ENCODE measurements around the gene EPN3. TPM values are rescaled to one million over a fixed set of nuclear protein-coding genes. Genes with fewer than 3 reads are reported as not detected.

The EPN3 gene
- polyA plus RNA-seq, 1 donor from 2014 or later, result not detected

DNA sequence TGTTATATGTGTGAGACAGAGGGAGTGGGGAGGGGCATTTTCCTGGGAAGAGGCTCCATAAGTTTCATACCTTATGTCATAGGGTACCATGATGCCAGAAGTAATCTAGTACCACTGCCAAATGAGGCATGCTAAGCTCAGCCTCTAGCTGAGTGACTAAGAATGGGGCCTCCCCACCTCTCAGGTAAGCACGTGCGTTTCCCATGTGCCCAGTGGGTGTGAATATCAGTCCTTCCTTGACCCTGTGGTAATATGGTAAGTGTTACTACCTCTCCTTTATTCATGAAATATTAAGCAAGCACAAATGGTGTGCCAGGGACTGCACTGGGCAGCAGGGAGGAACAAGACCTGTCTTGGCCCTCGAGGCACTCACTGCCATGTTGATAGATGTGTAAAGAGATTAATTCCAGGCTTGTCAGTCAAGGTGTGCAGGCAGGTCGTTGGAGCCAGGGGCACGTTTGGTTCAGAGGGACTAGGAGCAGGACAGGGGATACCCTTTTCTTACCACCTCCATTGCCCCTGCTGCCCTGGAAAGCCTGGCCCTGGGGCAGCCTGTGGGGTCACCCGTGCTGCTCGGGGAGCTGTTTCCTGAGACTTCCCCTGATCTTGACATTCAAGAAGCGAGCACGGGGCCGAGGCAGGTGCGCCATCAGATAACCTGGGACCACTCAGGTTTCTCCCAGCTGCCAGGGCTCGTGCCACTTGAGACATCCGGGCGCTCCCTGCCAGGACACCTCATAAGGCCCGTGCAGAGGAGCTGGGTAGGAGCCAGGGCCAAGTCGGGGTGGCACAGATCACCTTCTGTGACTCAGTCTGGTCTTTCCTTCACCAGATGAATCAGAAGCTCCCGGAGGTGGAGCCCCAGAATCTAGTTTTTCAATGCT lies 45.1 kb upstream of the EPN3 start:
- H3K9me3 ChIP-seq (ENCODE audit: low read length), result no peaks in the 10 kb centered on the region
- H3K27ac ChIP-seq (ENCODE audit: low read length), result no peak overlapping the region
- no peak overlapping the region for H3K4me3 ChIP-seq (ENCODE audit: low read length)
- no peak overlapping the region for H3K9ac ChIP-seq (ENCODE audit: low read length)
- no peaks in the 10 kb centered on the region for H3K27me3 ChIP-seq (ENCODE audit: insufficient read depth, low read depth, low read length)
- no peak overlapping the region for H2AFZ ChIP-seq (ENCODE audit: low read depth, low read length)
- no peaks in the 10 kb centered on the region for H4K20me1 ChIP-seq (ENCODE audit: insufficient read depth)
- no peak overlapping the region for H3K4me2 ChIP-seq (ENCODE audit: low read length)
- H3K79me2 ChIP-seq (replicated peaks; ENCODE audit: insufficient read depth, low read length), result no peaks in the 10 kb centered on the region
- TF ChIP-seq RAD21 (conservative IDR thresholded peaks at IDR 0.05), result no peak
- TF ChIP-seq MXI1 (conservative IDR thresholded peaks at IDR 0.05; ENCODE audit: poor library complexity, severe bottlenecking), result no peak
- H3K36me3 ChIP-seq (ENCODE audit: insufficient read depth, low read length), result no peaks in the 10 kb centered on the region
- no peaks in the 10 kb centered on the region for H3K9me2 ChIP-seq (ENCODE audit: insufficient read depth, low read length)
- H3F3A ChIP-seq (ENCODE audit: insufficient read depth, low read length, poor library complexity, severe bottlenecking), result no peaks in the 10 kb centered on the region

DNA sequence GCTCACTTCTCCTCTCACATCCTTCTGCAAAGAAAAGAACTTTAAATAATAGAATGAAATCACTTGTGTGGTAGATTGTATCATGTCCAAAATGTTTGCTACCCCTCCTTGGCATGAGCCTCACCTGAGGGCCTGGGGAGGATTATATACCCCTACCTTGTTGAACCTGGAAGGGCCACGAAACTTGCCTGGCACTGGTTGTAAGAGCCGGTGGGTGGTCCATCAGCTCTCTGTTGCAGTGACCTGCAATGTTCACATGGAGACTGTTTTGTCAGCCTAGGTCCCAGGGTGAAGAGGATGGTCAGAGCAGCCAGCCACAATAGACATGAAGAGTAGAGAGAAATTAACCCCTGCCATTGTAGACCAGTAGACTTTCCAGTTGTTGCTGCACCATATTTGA lies 43.7 kb upstream of the EPN3 start:
- Histone ChIP-seq H3K27me3 (ENCODE audit: insufficient read depth, low read depth, low read length) (no peaks in the 10 kb centered on the region), H3K9me3 (ENCODE audit: low read length) (no peaks in the 10 kb centered on the region), H3K4me3 (ENCODE audit: low read length) (no peak overlapping the region), H4K20me1 (ENCODE audit: insufficient read depth) (no peaks in the 10 kb centered on the region), H3K4me2 (ENCODE audit: low read length) (no peak overlapping the region), H3K9me2 (ENCODE audit: insufficient read depth, low read length) (no peaks in the 10 kb centered on the region), H2AFZ (ENCODE audit: low read depth, low read length) (no peak overlapping the region), H3K79me2 (replicated peaks; ENCODE audit: insufficient read depth, low read length) (no peaks in the 10 kb centered on the region), H3K9ac (ENCODE audit: low read length) (no peak overlapping the region), H3K36me3 (ENCODE audit: insufficient read depth, low read length) (no peaks in the 10 kb centered on the region), H3F3A (ENCODE audit: insufficient read depth, low read length, poor library complexity, severe bottlenecking) (no peaks in the 10 kb centered on the region), H3K27ac (ENCODE audit: low read length) (no peak overlapping the region)
- TF ChIP-seq EP300 (conservative IDR thresholded peaks at IDR 0.05; ENCODE audit: poor library complexity, severe bottlenecking) (no peak), EZH2 (IDR thresholded peaks at IDR 0.05; ENCODE audit: borderline replicate concordance, insufficient read depth, low read length, poor library complexity, severe bottlenecking) (no peak), POLR2AphosphoS5 (IDR thresholded peaks at IDR 0.05) (no peak), MXI1 (conservative IDR thresholded peaks at IDR 0.05; ENCODE audit: poor library complexity, severe bottlenecking) (no peak), SMC3 (conservative IDR thresholded peaks at IDR 0.05; ENCODE audit: poor library complexity) (no peak), RAD21 (conservative IDR thresholded peaks at IDR 0.05) (no peak), TAF1 (IDR thresholded peaks at IDR 0.05; ENCODE audit: low read depth) (no peak)
- TF ChIP-seq, protein P1, sequence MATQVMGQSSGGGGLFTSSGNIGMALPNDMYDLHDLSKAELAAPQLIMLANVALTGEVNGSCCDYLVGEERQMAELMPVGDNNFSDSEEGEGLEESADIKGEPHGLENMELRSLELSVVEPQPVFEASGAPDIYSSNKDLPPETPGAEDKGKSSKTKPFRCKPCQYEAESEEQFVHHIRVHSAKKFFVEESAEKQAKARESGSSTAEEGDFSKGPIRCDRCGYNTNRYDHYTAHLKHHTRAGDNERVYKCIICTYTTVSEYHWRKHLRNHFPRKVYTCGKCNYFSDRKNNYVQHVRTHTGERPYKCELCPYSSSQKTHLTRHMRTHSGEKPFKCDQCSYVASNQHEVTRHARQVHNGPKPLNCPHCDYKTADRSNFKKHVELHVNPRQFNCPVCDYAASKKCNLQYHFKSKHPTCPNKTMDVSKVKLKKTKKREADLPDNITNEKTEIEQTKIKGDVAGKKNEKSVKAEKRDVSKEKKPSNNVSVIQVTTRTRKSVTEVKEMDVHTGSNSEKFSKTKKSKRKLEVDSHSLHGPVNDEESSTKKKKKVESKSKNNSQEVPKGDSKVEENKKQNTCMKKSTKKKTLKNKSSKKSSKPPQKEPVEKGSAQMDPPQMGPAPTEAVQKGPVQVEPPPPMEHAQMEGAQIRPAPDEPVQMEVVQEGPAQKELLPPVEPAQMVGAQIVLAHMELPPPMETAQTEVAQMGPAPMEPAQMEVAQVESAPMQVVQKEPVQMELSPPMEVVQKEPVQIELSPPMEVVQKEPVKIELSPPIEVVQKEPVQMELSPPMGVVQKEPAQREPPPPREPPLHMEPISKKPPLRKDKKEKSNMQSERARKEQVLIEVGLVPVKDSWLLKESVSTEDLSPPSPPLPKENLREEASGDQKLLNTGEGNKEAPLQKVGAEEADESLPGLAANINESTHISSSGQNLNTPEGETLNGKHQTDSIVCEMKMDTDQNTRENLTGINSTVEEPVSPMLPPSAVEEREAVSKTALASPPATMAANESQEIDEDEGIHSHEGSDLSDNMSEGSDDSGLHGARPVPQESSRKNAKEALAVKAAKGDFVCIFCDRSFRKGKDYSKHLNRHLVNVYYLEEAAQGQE (IDR thresholded peaks at IDR 0.05; ENCODE audit: borderline replicate concordance), result no peak
- TF ChIP-seq, protein P2, sequence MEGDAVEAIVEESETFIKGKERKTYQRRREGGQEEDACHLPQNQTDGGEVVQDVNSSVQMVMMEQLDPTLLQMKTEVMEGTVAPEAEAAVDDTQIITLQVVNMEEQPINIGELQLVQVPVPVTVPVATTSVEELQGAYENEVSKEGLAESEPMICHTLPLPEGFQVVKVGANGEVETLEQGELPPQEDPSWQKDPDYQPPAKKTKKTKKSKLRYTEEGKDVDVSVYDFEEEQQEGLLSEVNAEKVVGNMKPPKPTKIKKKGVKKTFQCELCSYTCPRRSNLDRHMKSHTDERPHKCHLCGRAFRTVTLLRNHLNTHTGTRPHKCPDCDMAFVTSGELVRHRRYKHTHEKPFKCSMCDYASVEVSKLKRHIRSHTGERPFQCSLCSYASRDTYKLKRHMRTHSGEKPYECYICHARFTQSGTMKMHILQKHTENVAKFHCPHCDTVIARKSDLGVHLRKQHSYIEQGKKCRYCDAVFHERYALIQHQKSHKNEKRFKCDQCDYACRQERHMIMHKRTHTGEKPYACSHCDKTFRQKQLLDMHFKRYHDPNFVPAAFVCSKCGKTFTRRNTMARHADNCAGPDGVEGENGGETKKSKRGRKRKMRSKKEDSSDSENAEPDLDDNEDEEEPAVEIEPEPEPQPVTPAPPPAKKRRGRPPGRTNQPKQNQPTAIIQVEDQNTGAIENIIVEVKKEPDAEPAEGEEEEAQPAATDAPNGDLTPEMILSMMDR (IDR thresholded peaks at IDR 0.05; ENCODE audit: poor library complexity, severe bottlenecking), result no peak
